IPS-18c (cell line): ENCODE results near the gene SUGP1.

Experiments
- H3K4me3 ChIP-seq: 2 replicates; pipeline ENCODE4 v1.7.0; 2013; ENCODE audit warnings: low read depth, mild to moderate bottlenecking, low read length, moderate library complexity; ENCODE audit not compliant: insufficient read depth
- H3K9me3 ChIP-seq: one replicate; pipeline ENCODE4 v1.6.1; 2013; ENCODE audit warnings: mild to moderate bottlenecking, low read length, moderate library complexity; ENCODE audit not compliant: control insufficient read depth, insufficient read depth

Gene SUGP1

GRCh38 chr19:19226663-19227062, 93.6 kb downstream of the SUGP1 start:
- Histone ChIP-seq H3K4me3 (no peak overlapping the region), H3K9me3 (no peaks in the 10 kb centered on the region)

GRCh38 chr19:19226204-19226603, 94.1 kb downstream of the SUGP1 start:
- Histone ChIP-seq H3K9me3 (no peaks in the 10 kb centered on the region), H3K4me3 (no peak overlapping the region)
